Mammary epithelial cell (primary cell): ENCODE data around the gene PFDN1.

Experiments used
- EZH2 ChIP-seq: IDR thresholded peaks from 2 replicates; pipeline ENCODE4 v1.6.1; 2012; ENCODE audit warnings: low read length, inconsistent platforms, borderline replicate concordance
- TF ChIP-seq, protein P1 (sequence below), 2 donors: IDR thresholded peaks in 1 of 2; conservative IDR thresholded peaks in 1 of 2; 2 replicates each; pipeline ENCODE4 v1.5.1; 2011 to 2012; ENCODE audit warnings: inconsistent platforms in 2 of 2, low read length in 2 of 2, mild to moderate bottlenecking in 2 of 2, control low read depth in 1 of 2, low read depth in 1 of 2; ENCODE audit not compliant: insufficient read depth in 1 of 2; ENCODE audit errors: extremely low read depth in 1 of 2

DNA sequence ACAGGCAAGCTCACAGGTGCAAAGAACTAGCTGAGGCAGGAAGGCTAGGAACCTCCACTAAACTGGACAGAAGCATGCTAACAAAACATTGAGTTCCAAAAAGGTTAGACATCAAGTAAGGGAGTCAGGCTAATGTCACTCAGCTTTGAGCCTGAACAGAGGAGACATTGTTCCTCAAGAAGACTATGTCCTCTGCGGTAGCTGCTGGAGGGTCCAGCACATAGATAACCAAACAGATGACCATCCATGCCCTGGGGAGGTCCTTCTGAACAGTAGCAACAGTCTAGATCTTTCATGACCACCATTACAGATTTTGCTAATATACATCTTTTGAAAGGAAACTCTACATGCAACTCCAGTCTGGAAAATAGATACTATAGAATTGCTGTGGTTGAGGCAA lies 70.2 kb downstream of the PFDN1 start:
- TF ChIP-seq, protein P1, sequence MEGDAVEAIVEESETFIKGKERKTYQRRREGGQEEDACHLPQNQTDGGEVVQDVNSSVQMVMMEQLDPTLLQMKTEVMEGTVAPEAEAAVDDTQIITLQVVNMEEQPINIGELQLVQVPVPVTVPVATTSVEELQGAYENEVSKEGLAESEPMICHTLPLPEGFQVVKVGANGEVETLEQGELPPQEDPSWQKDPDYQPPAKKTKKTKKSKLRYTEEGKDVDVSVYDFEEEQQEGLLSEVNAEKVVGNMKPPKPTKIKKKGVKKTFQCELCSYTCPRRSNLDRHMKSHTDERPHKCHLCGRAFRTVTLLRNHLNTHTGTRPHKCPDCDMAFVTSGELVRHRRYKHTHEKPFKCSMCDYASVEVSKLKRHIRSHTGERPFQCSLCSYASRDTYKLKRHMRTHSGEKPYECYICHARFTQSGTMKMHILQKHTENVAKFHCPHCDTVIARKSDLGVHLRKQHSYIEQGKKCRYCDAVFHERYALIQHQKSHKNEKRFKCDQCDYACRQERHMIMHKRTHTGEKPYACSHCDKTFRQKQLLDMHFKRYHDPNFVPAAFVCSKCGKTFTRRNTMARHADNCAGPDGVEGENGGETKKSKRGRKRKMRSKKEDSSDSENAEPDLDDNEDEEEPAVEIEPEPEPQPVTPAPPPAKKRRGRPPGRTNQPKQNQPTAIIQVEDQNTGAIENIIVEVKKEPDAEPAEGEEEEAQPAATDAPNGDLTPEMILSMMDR (conservative IDR thresholded peaks at IDR 0.05 in 1 of 2, IDR thresholded peaks at IDR 0.05 in 1 of 2; ENCODE audit: extremely low read depth in 1 of 2, insufficient read depth in 1 of 2, low read depth in 1 of 2, low read length in 2 of 2) = no peak
- TF ChIP-seq EZH2 = no peak
